GM21367 (cell line): Measurements from ENCODE around the gene RUNDC1.
"Not testable (repeated sequence)": the region's sequence is repeated elsewhere in the genome, so short reads cannot be mapped to it uniquely, and the experiment has no call there.

Source experiments
- ATAC-seq: cut with Tn5 transposase; IDR thresholded peaks from one replicate; pipeline ENCODE4 v1.9.1; 2021; ENCODE audit not compliant: unreplicated experiment

RUNDC1 gene

DNA sequence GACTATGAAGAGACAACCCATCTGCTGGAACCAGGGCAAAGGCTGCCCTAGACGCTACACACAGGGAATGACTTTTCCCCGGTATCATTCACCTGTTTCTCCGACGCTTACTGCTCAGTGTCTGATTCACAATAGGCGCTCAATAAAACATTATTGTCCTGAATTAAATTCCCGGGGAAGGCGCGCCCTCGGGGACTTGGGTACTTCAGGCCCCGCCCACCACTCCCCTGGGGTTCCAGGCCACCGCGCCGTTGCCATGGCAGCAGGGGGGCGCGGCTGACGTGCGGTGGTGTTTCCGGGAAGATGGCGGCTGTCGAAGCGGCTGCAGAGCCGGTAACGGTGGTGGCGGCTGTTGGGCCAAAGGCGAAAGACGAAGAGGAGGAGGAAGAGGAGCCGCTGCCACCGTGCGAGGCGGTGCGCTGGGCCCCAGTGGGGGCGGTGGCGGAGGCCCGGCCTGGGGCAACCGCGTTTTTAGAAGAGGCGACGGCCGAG lies at the start of gene RUNDC1:
Gene RUNDC1 (plus strand): TSS at position 292 of the 492 bp plus-strand sequence. CDS start 12 bp downstream, at position 304.
- no peak for ATAC-seq

- ATAC-seq: no peak
Observed at GRCh38 chr17:42937712-42938596, 42.4 kb upstream of the RUNDC1 start.

GRCh38 chr17:42944211-42944610 lies 36.2 kb upstream of the RUNDC1 start:
- ATAC-seq: no peak

- ATAC-seq: no peak
Observed at GRCh38 chr17:42946812-42947211, 33.6 kb upstream of the RUNDC1 start.

- ATAC-seq: no peak
Observed at GRCh38 chr17:42950044-42950783, 30.2 kb upstream of the RUNDC1 start.

GRCh38 chr17:42953669-42954068 lies 26.7 kb upstream of the RUNDC1 start:
- ATAC-seq: no peak

DNA sequence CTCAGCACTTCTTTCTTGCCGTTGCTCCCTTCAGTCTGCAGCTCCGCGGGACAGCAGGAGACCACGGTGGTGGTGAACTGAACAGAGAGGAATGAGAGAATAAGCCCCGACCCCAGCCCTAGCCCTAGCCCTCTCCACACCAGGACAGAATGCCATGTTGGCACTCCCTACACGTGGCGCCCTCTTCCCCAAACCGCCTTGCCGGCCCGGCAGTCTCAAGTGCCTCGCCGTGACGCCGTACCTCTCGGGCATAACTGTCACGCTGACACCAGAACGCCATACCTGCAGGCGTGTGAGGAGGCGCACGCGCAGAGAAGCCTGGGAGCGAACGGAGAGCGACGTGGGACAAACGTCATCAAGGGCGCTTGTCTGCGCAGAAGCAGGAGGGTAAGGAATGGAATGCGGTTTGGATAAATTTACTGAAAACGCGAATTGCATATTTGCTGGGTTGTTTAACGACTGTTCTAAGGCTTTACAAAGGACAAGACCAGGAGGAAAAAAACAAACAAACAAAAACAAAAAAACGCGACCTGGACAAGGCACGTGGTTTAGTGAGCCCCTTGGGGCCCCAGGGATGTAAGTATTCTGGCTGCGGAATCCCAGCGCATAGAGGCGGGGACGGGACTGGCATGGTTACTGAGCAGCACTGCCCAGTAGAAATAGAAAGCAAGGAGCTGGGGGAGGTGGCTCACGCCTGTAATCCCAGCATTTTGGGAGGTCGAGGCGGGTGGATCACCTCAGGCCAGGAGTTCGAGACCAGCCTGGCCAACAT lies 16.0 kb upstream of the RUNDC1 start, which contains the start of gene AARSD1:
Gene AARSD1 (minus strand): TSS at position 294 of the 772 bp plus-strand sequence. CDS start 14 bp downstream, at position 280.
- peak; percentile 77 for ATAC-seq

- no peak for ATAC-seq
Observed at GRCh38 chr17:42967925-42968324, 12.4 kb upstream of the RUNDC1 start.

- ATAC-seq: no peak
Observed at GRCh38 chr17:42969001-42969581, 11.3 kb upstream of the RUNDC1 start.

GRCh38 chr17:42971589-42971988 lies 8.8 kb upstream of the RUNDC1 start:
- no peak for ATAC-seq

DNA sequence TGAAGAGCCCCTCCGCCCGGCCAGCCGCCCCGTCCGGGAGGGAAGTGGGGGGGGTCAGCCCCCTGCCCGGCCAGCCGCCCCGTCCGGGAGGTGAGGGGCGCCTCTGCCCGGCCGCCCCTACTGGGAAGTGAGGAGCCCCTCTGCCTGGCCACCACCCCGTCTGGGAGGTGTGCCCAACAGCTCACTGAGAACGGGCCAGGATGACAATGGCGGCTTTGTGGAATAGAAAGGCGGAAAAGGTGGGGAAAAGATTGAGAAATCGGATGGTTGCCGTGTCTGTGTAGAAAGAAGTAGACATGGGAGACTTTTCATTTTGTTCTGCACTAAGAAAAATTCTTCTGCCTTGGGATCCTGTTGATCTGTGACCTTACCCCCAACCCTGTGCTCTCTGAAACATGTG lies 7.0 kb upstream of the RUNDC1 start:
- not testable (repeated sequence) for ATAC-seq

DNA sequence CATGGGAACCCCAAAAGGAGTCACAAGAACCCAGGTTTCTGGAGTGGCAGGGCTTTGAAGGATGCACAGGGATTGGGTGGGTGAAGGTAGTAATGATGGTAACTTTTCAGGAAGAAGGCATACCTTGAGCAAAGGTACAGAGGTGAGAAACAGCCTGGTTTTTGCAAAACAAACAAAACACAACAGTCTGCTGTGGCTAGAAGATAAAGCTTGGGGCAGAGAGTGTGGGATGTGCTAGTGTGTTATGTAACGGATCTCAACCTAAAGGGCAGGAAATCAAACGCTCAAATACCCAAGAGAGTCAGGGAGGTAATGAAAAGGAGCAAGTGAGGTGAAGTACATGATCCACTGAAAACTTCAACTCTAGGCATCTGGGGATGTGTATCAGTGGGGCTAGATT lies 5.1 kb upstream of the RUNDC1 start:
- no peak for ATAC-seq

DNA sequence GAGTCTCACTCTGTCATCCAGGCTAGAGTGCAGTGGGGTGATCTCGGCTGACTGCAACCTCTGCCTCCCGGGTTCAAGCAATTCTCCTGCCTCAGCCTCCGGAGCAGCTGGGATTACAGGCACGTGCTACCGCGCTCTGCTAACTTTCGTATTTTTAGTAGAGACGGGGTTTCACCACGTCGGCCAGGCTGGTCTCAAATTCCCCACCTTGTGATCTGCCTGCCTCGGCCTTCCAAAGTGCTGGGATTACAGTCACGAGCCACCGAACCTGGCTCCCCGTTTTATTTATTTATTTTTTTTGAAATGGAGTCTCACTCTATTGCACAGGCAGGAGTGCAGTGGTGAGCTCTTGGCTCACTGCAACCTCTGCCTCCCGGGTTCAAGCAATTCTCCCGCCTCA lies 4.7 kb upstream of the RUNDC1 start:
- ATAC-seq: not testable (repeated sequence)

GRCh38 chr17:42979511-42980273 lies 673 bp upstream of the RUNDC1 start, which contains the start of gene PTGES3L:
PTGES3L (minus strand) TSS chr17:42980080; CDS start chr17:42980053, 27 bp downstream.
- ATAC-seq: no peak

DNA sequence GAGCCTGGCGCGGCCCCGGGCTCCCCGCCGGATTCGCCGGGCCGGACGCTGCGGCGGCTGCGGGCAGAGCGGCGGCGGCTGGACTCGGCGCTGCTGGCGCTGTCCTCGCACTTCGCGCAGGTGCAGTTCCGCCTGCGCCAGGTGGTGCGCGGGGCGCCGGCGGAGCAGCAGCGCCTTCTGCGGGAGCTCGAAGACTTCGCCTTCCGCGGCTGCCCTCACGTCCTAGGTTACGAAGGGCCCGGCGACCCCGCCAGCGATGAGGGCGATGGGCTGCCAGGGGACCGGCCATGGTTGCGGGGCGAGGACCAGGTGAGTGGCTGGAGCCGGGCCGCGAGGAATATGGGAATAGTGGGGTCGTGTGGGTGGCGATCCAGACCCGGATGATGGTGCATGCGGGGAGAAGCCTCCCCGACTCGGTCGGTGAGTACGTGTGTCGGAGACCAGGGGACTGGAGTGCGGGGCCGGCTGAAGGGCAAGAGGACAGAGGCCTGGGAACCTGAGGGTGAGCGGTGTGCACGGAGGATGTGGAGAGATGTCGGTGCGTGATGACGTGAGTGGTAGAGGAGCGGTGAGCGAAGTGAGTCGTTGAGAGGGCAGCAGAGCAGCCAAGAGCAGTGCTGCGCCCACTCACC lies 517 bp downstream of the RUNDC1 start:
- no peak for ATAC-seq

GRCh38 chr17:42982266-42982665 lies 1.9 kb downstream of the RUNDC1 start:
- no peak for ATAC-seq

DNA sequence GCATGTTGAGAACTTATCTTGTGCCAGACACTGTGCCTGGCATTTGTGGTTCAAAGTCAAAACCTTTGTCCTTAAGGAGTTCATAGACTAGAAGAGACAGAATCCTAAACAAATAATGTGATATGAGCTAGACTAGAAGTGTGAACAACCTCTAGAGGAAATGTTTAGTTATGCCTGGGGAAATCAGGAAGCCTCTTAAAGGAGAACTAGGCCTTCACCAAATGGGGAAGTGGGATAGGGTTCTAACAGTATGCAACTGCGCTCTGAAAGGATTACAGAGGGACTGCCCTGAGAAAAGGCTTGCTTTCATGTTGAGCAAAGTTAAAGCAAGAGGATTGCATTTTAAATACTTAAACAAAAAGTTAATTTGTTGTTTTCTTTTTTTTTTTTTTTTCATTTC lies 4.9 kb downstream of the RUNDC1 start:
- peak; percentile 39 for ATAC-seq

- ATAC-seq: no peak
Observed at GRCh38 chr17:42989141-42989540, 8.8 kb downstream of the RUNDC1 start.
